ENCODE data around the gene NAA25.
"Not testable (repeated sequence)": the region's sequence is repeated elsewhere in the genome, so short reads cannot be mapped to it uniquely, and the experiment has no call there.

Gene NAA25

GRCh38 chr12:112107306-112108201 lies 1.0 kb downstream of the NAA25 start:
- Histone ChIP-seq H3K9ac (ENCODE audit: insufficient read length) (peak overlapping the region; percentile 100), H3K27ac (peak overlapping the region; percentile 98), H3K9me3 (ENCODE audit: low read depth, low read length) (no peaks in the 10 kb centered on the region), H3K36me3 (ENCODE audit: insufficient read depth, low read length) (peaks cover 40% of the 10 kb centered on the region), H3K4me3 (peak overlapping the region; percentile 100)
- no peak for DNase-seq (ENCODE audit: low read depth, low spot score)
- no peak for TF ChIP-seq EZH2 (IDR thresholded peaks at IDR 0.05)
- no peak for TF ChIP-seq FOXP2 (optimal IDR thresholded peaks at IDR 0.05; ENCODE audit: control extremely low read depth, extremely low read length, insufficient read depth)
- no peak for TF ChIP-seq POLR2AphosphoS5 (IDR thresholded peaks at IDR 0.05; ENCODE audit: borderline replicate concordance, low read depth, low read length)

- H3K9me3 ChIP-seq (ENCODE audit: low read depth, low read length) = no peaks in the 10 kb centered on the region
- no peak for TF ChIP-seq FOXP2 (optimal IDR thresholded peaks at IDR 0.05; ENCODE audit: control extremely low read depth, extremely low read length, insufficient read depth)
- TF ChIP-seq EZH2 (IDR thresholded peaks at IDR 0.05) = no peak
- no peak for TF ChIP-seq POLR2AphosphoS5 (IDR thresholded peaks at IDR 0.05; ENCODE audit: borderline replicate concordance, low read depth, low read length)
- H3K9ac ChIP-seq (ENCODE audit: insufficient read length) = no peak overlapping the region
- H3K27ac ChIP-seq = no peak overlapping the region
- no peak for DNase-seq (ENCODE audit: low read depth, low spot score)
- H3K4me3 ChIP-seq = no peak overlapping the region; the same call in 1 of the 2 replicates
- peaks cover 54% of the 10 kb centered on the region for H3K36me3 ChIP-seq (ENCODE audit: insufficient read depth, low read length)
Observed at GRCh38 chr12:112105891-112106290, 2.7 kb downstream of the NAA25 start.

GRCh38 chr12:112103758-112104503 lies 4.7 kb downstream of the NAA25 start:
- H3K9ac ChIP-seq (ENCODE audit: insufficient read length) = no peak overlapping the region
- no peak overlapping the region for H3K27ac ChIP-seq
- H3K36me3 ChIP-seq (ENCODE audit: insufficient read depth, low read length) = peaks cover 72% of the 10 kb centered on the region
- no peaks in the 10 kb centered on the region for H3K9me3 ChIP-seq (ENCODE audit: low read depth, low read length)
- DNase-seq (ENCODE audit: low read depth, low spot score) = no peak
- no peak for TF ChIP-seq EZH2 (IDR thresholded peaks at IDR 0.05)
- no peak for TF ChIP-seq FOXP2 (optimal IDR thresholded peaks at IDR 0.05; ENCODE audit: control extremely low read depth, extremely low read length, insufficient read depth)
- TF ChIP-seq POLR2AphosphoS5 (IDR thresholded peaks at IDR 0.05; ENCODE audit: borderline replicate concordance, low read depth, low read length) = no peak
- H3K4me3 ChIP-seq = no peak overlapping the region

GRCh38 chr12:112102746-112103145 lies 5.8 kb downstream of the NAA25 start:
- not testable (repeated sequence) for DNase-seq (ENCODE audit: low read depth, low spot score); H3K9me3 ChIP-seq (ENCODE audit: low read depth, low read length); H3K9ac ChIP-seq (ENCODE audit: insufficient read length); H3K27ac ChIP-seq; H3K4me3 ChIP-seq
- peaks cover 84% of the 10 kb centered on the region for H3K36me3 ChIP-seq (ENCODE audit: insufficient read depth, low read length)

GRCh38 chr12:112102127-112102526 lies 6.5 kb downstream of the NAA25 start:
- no peaks in the 10 kb centered on the region for H3K9me3 ChIP-seq (ENCODE audit: low read depth, low read length)
- H3K4me3 ChIP-seq = no peak overlapping the region
- H3K27ac ChIP-seq = no peak overlapping the region
- TF ChIP-seq EZH2 (IDR thresholded peaks at IDR 0.05) (no peak), FOXP2 (optimal IDR thresholded peaks at IDR 0.05; ENCODE audit: control extremely low read depth, extremely low read length, insufficient read depth) (no peak), POLR2AphosphoS5 (IDR thresholded peaks at IDR 0.05; ENCODE audit: borderline replicate concordance, low read depth, low read length) (no peak)
- H3K9ac ChIP-seq (ENCODE audit: insufficient read length) = no peak overlapping the region
- no peak for DNase-seq (ENCODE audit: low read depth, low spot score)
- H3K36me3 ChIP-seq (ENCODE audit: insufficient read depth, low read length) = peaks cover 83% of the 10 kb centered on the region

GRCh38 chr12:112100500-112100899 lies 8.1 kb downstream of the NAA25 start:
- H3K36me3 ChIP-seq (ENCODE audit: insufficient read depth, low read length) = peaks cover 84% of the 10 kb centered on the region
- H3K27ac ChIP-seq; H3K9me3 ChIP-seq (ENCODE audit: low read depth, low read length); DNase-seq (ENCODE audit: low read depth, low spot score); H3K4me3 ChIP-seq; H3K9ac ChIP-seq (ENCODE audit: insufficient read length): not testable (repeated sequence)

GRCh38 chr12:112097641-112098040 lies 10.9 kb downstream of the NAA25 start:
- TF ChIP-seq FOXP2 (optimal IDR thresholded peaks at IDR 0.05; ENCODE audit: control extremely low read depth, extremely low read length, insufficient read depth) (no peak), EZH2 (IDR thresholded peaks at IDR 0.05) (no peak), POLR2AphosphoS5 (IDR thresholded peaks at IDR 0.05; ENCODE audit: borderline replicate concordance, low read depth, low read length) (no peak)
- Histone ChIP-seq H3K4me3 (no peak overlapping the region), H3K9ac (ENCODE audit: insufficient read length) (no peak overlapping the region), H3K9me3 (ENCODE audit: low read depth, low read length) (no peaks in the 10 kb centered on the region), H3K27ac (no peak overlapping the region), H3K36me3 (ENCODE audit: insufficient read depth, low read length) (peaks cover 79% of the 10 kb centered on the region)
- no peak for DNase-seq (ENCODE audit: low read depth, low spot score)

- DNase-seq (ENCODE audit: low read depth, low spot score) = no peak
- H3K27ac ChIP-seq = peak overlapping the region; percentile 25; the same call in 1 of the 2 replicates
- H3K9me3 ChIP-seq (ENCODE audit: low read depth, low read length) = no peaks in the 10 kb centered on the region
- no peak overlapping the region for H3K4me3 ChIP-seq
- no peak overlapping the region for H3K9ac ChIP-seq (ENCODE audit: insufficient read length)
- H3K36me3 ChIP-seq (ENCODE audit: insufficient read depth, low read length) = peaks cover 81% of the 10 kb centered on the region
- no peak for TF ChIP-seq EZH2 (IDR thresholded peaks at IDR 0.05)
- no peak for TF ChIP-seq POLR2AphosphoS5 (IDR thresholded peaks at IDR 0.05; ENCODE audit: borderline replicate concordance, low read depth, low read length)
Observed at GRCh38 chr12:112096667-112097066, 11.9 kb downstream of the NAA25 start.
